Astrocyte of the cerebellum (primary cell): ENCODE measurements around the gene CD36.

ENCODE experiments used
- DNase-seq: peaks from one replicate; pipeline ENCODE4 v3.0.0-alpha.2; 2011; ENCODE audit warnings: low read depth
- H3K4me3 ChIP-seq: 2 replicates; pipeline ENCODE4 v1.5.1; 2011; ENCODE audit warnings: mild to moderate bottlenecking, low read depth, low read length, moderate library complexity
- in situ Hi-C: cut with HindIII; loops from 2 replicates; pipeline ENCODE4 v1.10.0; 2017; ENCODE audit warnings: low sequenced_read_pairs
- TF ChIP-seq, protein P1 (sequence below): IDR thresholded peaks from 2 replicates; pipeline ENCODE4 v1.5.1; 2012; ENCODE audit warnings: low read length, low read depth, moderate library complexity, mild to moderate bottlenecking; ENCODE audit errors: missing control alignments

The CD36 gene

DNA sequence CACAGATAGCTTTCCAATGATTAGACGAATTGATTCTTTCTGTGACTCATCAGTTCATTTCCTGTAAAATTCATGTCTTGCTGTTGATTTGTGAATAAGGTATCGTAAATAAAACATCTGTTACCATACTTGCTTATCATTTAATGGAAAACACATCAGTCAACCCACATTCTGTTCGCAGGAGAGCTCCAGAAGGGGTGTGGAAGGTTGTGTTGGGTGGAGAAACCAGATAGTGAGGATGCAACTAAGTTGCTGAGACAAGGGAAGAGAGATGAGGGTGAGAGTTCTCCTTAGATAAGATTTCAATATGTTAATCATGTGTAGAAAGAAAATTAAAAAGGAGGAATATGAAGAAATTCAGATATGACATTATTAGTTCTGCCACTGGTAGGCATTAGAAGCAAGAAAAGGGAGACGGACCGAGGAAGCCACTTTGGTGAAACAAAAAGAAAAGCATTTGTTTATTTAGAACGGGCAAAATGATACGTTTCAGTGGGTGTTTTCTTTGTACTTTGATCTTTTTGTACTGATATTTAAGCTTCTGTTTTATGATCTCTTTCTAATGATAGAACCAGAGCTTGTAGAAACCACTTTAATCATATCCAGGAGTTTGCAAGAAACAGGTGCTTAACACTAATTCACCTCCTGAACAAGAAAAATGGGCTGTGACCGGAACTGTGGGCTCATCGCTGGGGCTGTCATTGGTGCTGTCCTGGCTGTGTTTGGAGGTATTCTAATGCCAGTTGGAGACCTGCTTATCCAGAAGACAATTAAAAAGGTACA is 7.8 kb downstream of the CD36 start:
- no peak overlapping the region for H3K4me3 ChIP-seq
- TF ChIP-seq, protein P1, sequence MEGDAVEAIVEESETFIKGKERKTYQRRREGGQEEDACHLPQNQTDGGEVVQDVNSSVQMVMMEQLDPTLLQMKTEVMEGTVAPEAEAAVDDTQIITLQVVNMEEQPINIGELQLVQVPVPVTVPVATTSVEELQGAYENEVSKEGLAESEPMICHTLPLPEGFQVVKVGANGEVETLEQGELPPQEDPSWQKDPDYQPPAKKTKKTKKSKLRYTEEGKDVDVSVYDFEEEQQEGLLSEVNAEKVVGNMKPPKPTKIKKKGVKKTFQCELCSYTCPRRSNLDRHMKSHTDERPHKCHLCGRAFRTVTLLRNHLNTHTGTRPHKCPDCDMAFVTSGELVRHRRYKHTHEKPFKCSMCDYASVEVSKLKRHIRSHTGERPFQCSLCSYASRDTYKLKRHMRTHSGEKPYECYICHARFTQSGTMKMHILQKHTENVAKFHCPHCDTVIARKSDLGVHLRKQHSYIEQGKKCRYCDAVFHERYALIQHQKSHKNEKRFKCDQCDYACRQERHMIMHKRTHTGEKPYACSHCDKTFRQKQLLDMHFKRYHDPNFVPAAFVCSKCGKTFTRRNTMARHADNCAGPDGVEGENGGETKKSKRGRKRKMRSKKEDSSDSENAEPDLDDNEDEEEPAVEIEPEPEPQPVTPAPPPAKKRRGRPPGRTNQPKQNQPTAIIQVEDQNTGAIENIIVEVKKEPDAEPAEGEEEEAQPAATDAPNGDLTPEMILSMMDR = no peak
- in situ Hi-C loops = no loop called here
- no peak for DNase-seq

DNA sequence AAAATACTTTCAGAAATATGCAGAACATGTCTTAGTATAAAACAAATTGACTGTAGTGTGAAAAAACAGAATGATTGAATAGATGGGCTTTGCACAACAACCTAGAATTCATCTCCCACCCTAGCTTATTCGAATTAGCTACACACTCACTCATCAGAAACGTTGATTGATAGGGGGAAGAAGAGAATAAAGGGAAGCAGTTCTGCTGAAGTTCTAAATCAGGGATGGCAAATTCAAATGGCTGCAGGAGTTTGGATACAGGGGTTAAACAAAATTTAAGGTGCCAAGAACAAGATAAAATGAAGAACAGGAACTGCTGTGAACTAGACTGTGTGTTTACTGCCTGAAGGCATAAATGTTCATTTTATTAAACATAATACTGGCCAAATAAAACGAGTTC is 9.0 kb downstream of the CD36 start:
- TF ChIP-seq, protein P1 = no peak
- H3K4me3 ChIP-seq = no peak overlapping the region
- no peak for DNase-seq
- in situ Hi-C loops = no loop called here

DNA sequence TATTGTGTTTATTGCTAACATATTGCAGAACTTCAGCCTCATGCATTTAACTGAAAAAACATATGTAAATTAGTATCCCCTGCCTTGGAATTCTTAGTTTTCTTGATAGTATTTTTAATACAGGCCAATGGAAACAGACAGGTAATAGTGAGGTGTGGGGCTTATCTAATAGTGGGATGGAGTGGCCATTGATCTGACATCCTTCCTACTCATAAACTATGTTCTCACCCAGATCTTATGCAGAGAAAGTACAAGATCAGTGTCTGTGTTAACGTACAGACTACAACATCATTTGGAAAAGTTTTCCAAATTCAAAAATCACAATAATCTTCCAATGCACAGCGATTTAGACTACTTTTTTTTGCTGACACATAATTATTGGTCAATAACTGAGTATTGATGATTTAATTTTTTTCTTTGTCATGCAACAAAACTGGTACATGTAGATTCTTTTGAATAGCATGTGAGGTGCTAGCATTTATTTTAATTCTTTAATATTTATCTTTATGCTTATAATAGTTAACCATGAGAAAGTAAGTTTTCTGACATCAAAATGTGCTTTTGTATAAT is 9.7 kb downstream of the CD36 start:
- in situ Hi-C loops = no loop called here
- DNase-seq = no peak
- TF ChIP-seq, protein P1 = no peak
- H3K4me3 ChIP-seq = no peak overlapping the region

DNA sequence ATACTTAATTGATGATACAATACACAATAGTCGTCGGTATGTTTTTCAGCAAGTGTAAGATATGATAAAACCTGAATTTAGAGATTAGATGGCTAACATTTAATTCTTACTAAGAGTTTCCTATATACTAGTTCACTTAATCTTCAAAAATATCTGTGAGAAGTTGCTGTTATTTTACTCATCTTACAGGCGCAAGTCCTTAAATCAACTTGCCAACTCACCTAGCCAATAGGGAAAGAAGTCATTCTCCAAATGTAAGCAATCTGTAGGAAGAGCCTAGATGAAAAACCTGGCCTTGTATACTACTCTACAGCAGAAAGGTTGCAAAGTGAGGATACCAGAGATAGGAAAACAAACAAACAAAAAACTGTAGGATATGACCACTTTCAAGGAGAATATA is 10.6 kb downstream of the CD36 start:
- no peak overlapping the region for H3K4me3 ChIP-seq
- TF ChIP-seq, protein P1 = no peak
- DNase-seq = no peak
- in situ Hi-C loops = no loop called here

DNA sequence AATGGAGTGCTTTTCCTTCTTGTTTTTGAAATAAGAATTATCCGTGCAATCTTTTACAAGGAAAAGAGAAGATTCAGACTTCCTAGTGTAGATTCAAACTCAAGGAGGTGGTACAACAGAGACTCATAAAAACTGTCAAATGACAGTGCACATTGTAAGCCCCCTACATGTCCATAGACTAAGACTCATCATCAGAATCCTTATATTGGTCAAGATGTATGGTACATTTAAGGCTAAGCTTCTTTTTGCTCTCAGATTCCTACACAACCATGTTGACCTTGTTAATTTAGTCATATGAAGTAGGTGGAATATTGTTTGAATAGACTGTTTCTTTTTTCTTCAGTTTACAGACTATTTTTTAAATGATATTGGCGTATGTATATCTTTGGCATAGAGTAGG is 11.6 kb downstream of the CD36 start:
- in situ Hi-C loops = no loop called here
- H3K4me3 ChIP-seq = no peak overlapping the region
- DNase-seq = no peak
- TF ChIP-seq, protein P1 = no peak

DNA sequence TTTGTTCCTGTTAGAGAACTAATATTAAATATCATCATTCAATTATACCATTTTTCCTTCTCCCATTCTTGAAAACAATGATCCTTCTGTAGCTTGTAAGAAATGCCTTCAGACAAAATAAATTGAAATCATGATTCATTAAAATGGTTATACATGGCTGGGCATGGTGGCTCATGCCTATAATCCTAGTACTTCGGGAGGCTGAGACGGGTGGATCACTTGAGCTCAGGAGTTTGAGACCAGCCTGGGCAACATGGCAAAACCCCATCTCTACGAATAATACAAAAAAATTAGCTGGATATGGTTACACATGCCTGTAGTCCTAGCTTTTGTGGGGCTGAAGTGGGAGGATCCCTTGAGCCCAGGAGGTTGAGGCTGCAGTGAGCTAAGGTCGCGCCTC is 13.0 kb downstream of the CD36 start:
- TF ChIP-seq, protein P1 = no peak
- in situ Hi-C loops = no loop called here
- H3K4me3 ChIP-seq = no peak overlapping the region
- DNase-seq = no peak
